Dermis blood vessel endothelial cell (primary cell): ENCODE measurements around the gene ACD. TPM values are rescaled to one million over a fixed set of nuclear protein-coding genes. Genes with fewer than 3 reads are reported as not detected.
"Not testable (repeated sequence)": the region's sequence is repeated elsewhere in the genome, so short reads cannot be mapped to it uniquely, and the experiment has no call there.

Experiments used
- DNase-seq: peaks from one replicate; pipeline ENCODE4 v3.0.0; 2010
- total RNA-seq: library from RNA; depleted of rRNA; stranded (reverse); fragments of >200 nt; gene quantifications from 2 replicates; pipeline ENCODE4 v1.2.3, GENCODE V29; 2014

Gene ACD
- 14.5 and 17.8 TPM in 2 replicates for total RNA-seq

DNA sequence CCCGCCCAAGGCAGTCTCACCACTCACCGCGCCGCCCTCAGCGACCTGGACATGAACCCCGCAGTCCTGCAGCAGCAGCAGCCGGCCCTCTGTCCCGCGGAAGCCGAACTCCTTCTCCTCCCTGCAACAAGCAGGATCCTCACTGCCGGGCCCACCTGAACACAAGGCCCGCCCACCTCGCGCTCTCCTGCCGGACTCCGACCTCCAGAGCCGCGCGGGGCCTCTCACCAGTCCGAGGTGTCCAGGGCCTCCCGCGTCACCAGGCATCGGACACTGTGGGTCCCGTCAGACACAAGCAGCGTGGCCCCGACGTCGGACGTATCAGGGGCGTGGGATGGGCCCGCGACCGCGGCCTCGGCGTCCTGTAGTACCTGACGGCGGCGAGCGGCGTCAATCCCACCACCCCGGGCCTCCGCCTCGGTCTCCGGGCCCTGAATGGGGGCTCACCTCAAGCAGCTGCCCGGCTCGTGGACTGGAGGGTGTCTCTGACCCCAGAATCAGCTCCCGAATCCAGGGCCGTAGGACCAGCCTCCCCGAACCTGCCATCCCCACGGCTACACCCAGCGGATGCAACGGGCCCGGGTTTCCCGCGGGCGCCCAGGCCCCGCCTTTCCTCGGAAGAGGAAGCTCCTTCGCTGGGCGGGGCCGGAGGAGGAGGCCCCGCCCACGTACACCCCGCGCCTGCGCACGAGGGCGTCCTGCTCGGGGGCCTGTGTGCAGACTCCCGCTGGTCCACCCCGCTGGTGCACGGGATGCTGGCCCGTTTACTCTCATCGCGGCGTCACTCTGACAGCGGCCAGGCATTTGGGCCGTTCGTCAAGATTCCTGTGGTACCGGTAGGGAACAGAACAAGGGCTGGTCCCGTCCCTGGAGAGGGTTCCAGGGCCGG is at the start of gene ACD:
TSS of gene ACD (minus strand) at position 586 of the 889 bp plus-strand sequence. CDS start at position 546, 40 bp downstream.
- DNase-seq: peak; percentile 92

DNA sequence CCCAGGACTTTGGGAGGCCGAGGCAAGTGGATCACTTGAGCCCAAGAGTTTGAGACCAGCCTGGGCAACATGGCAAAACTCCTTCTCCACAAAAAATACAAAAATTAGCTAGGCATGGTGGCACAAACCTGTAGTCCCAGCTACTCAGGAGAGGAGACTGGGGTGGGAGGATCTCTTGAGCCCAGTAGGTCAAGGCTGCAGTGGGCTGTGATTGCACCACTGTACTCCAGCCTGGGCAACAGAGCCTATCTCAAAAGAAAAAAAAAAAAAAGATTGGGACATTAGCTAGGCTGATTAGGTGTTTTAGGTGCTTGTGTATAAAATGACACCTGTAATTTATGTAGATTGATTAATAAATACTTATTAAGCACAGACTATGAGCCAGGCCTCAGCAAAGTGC is 49.0 kb upstream of the ACD start:
- no peak for DNase-seq

DNA sequence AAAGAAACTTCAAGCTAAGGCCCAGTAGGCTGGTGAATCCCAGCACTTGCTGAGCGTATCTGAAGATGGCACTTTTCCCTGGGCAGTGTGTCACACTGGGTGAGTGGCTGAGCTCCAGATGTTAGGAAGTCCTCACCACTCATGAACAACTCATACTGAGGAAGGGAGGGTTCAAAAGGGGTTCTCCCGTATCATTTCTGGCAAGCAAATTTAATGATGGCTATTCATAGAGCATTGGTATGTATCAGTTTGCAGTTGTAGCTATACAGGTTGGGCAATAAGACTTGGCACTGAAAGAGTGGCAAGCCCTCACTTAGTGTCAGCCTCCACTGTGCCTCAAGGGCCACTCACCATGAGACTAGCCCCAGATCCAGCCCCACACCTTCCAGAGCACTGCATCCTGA is 48.3 kb upstream of the ACD start:
- DNase-seq: no peak

DNA sequence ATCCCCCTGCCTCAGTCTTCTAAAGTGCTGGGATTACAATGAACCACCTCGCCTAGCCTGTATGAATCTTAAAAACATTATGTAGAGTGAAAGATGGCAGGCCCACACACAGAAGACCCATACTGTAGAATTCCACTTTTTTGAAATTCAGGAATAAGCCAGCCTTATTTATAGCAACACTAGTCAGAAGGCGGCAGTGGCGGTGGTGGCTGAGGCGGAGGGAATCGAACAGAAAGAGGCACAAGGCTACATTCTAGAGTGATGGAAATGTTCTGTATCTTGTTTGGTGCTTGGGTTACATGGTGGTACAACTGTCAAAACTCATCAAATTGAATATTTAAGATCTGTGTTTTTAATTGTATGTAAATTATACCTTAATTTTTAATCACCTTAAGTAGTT is 47.7 kb upstream of the ACD start:
- DNase-seq: no peak

DNA sequence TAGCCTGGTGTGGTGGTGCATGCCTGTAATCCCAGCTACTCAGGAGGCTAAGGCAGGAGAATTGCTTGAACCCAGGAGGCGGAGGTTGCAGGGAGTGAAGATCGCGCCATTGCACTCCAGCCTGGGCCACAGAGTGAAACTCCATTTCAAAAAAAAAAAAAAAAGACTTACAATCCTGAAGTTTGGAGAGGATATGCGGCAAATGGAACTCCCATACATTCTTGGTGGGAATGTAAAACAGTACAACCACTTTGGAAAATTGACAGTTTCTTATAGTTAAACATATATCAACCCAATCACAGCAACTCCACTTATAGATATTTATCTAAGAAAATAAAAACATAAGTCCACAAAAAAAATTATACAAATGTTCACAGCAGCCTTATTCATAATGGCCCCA is 47.1 kb upstream of the ACD start:
- DNase-seq: no peak

DNA sequence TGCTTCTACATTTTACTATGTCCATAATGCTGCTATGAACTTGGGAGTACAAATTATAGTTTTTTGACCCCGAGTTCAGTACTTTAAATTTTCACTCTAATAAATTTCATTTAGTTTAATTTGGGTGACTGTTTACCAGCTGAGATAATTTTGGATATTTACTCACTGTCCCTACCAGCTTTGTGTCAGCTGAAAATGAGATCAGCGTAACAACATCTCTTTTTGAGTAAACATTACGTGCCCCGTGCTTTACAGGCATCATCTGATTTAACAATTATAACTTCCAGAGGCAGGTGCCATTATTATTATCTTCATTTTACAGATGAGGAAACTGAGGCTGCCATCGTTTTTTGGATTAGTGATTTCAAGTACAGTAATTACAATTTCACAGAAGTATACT is 44.0 kb upstream of the ACD start:
- no peak for DNase-seq

DNA sequence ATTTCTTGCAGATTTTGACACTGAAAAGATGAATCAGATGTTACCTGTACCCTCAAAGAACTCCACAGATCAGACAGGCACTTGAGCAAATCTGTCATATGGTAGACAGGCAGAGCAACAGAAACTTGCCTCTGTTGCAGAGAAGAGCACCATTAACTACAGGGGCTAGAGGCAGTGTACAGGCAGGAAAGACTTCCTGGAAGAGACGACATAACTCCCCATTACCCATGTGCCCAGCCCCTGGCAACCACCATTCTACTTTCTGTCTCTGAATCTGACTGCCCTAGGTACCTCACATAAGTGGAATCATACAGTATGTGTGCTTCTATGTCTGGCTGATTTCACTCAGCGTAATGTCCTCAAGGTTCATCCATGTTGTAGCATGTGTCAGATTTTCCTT is 43.6 kb upstream of the ACD start:
- no peak for DNase-seq

DNA sequence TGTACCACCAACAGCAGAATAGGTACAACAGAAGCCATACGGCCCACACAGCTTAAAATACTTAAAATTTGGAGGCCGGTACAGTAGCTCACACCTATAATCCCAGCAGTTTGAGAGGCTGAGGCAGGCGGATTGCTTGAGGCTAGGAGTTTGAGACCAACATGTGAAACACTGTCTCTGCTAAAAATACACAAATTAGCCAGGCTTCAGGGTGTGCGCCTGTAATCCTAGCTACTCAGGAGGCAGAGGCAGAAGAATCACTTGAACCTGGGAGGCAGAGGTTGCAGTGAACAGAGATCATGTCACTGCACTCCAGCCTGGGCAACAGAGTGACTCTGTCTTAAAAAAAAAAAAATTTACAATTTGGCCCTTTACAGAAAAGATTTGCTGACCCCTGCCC is 42.1 kb upstream of the ACD start:
- no peak for DNase-seq

DNA sequence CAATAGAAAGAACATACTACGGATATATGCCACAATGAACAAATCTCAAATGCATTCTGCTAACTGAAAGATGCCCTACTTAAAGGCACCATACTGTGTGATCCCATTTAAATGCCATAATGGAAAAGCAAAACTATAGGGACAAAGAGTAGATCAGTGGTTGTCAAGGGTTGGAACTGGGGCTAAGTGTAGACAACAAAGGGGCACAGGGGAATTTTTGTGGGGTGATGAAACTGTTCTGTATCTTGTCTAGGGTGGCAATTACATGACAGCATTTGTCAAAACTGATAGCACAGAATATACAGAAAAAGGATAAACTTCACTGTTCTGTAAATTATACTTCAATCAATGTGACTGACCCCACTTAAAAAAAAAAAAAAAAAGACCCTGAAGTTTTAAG is 41.4 kb upstream of the ACD start:
- no peak for DNase-seq

DNA sequence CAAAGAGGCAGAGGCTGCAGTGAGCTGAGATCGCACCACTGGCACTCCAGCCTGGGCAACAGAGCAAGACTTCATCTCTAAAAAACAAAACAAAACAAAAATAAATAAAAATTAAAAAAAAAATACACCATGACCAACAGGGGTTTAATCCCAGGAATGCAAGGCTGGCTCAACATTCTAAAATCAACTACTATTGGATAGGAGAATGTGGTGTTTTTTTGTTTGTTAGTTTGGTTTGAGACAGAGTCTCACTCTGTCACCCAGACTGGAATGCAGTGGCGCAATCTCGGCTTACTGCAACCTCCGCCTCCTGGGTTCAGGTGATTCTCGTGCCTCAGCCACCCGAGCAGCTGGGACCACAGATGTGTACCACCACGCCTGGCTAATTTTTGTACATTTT is 39.2 kb upstream of the ACD start:
- no peak for DNase-seq

DNA sequence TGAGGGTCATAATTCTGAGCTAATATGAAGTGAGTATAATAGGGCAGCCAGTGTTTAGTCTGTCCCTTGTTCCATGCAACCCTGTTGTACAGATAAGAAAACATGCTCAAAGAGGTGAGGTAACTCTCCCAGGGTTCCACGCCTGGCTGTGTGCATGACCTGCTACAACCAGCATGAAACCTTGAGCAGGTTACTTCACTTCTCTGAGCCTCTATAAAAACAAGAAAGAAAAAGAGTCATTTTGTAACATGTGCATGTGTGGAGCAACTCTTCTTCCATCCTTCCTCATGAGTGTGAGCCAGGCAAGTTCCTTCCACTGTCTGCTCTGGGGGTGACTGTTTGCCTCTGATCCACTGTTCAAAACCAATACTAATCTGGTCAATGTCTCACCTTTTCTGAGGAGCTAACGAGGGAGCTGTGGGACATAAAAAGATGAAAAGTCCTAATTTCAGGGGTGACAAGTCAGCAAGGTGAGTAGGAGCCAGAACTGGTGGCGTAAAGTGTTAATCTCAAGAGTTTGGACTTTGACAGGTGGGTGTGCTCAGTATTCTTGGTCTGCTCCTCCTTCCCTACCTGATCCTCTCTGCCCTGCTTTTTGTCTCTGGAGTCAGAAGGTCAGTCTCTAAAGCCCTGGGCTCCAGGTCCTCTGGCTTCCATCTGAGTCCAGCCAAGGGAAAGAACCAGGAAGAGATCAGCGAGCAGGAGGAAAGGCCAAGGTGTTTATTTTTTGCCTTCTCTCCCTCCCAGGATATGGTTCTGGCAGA is 37.5 kb upstream of the ACD start:
- DNase-seq: no peak

DNA sequence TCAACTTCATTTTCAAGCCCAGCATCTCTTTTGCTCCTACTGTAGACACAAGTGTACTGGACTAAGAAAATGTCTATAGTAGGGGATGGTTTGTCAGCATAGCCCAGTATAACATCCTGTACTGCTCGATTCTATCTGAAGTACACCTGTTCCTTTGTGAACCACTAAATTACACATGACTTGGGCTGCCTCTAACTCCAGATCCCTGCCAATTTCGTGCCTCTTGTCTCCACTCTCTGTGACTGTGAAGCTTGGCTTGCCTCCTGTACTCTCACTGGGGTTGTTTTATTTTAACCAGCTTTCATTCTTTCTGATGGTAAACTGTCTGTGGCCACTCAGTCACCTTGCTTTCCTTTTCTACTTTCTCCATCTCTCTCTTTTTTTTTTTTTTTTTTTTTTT is 34.6 kb upstream of the ACD start:
- no peak for DNase-seq

DNA sequence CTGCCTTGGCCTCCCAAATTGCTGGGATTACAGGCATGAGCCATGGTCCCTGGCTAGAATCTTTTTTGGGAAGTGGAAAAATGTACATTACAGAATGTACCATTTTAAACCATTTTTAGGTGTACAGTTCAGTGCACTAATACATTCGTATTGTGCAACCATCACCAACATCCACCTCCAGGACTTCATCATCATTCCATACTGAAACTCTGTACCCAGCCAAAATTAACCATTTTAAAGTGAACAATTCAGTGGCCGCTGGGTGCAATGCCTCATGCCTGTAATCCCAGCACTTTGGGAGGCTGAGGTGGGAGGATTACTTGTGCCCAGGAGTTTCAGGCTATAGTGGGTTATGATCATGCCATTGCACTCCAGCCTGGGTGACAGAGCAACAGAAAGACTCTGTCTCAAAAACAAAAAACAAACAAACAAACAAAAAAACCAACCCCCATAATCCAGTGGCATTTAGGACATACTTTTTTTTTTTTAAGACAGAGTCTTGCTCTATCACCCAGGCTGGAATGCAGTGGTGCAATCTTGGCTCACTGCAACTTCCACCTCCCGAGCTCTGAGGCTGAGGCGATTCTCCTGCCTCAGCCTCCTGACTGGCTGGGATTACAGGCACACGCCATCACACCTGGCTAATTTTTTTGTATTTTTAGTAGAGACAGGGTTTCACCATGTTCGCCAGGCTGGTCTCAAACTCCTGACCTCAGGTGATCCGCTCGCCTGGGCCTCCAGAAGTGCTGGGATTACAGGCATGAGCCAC is 33.6 kb upstream of the ACD start:
- DNase-seq: not testable (repeated sequence)

DNA sequence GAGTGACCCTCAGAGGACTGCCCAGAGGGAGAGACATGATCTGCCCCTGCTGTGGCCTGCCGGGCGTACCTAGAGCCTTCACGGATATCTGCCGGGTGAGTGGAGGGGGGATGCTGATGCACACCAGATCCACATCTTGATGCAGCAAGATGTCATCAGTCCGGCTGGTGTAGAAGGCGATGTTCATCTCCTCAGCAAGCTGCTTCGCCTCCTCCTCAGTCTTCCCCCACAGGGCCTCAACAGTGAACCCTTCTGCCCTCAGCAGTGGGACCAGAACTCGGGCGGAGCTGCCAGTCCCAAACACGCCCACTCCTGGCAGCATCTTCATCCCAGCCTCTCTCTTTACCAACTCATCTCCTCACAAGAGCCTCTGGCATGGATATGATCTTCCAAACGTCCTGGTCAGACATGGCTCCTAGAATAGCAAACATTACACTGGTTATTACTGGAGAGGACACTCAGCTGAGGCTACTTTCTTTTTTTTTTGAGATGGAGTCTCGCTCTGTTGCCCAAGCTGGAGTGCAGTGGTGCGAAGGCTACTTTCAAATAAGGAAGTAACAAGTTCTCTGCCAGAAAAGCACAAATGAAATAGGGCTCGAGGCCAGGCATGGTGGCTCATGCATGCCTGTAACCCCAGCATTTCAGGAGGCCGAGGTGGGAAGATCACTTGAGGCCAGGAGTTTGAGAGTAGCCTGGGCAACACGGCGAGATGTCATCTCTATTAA is 25.5 kb upstream of the ACD start:
- no peak for DNase-seq

DNA sequence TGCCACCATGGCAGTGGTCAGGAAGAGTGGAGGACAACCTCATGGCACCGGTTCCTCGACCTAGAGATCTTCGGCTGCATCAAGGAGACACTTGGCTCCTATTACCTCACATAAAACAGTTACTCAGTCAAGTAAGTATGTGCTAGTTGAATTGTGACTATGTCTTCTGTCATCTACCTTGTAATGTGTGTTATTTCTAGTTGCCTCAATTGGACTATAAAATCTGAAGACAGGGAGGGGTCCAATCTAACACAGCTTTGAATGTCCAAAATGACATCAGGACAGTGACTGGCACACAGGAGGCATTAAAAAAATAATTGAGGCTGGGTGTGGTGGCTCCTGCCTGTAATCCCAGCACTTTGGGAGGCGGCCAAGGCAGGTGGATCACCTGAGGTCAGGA is 23.7 kb upstream of the ACD start:
- no peak for DNase-seq

DNA sequence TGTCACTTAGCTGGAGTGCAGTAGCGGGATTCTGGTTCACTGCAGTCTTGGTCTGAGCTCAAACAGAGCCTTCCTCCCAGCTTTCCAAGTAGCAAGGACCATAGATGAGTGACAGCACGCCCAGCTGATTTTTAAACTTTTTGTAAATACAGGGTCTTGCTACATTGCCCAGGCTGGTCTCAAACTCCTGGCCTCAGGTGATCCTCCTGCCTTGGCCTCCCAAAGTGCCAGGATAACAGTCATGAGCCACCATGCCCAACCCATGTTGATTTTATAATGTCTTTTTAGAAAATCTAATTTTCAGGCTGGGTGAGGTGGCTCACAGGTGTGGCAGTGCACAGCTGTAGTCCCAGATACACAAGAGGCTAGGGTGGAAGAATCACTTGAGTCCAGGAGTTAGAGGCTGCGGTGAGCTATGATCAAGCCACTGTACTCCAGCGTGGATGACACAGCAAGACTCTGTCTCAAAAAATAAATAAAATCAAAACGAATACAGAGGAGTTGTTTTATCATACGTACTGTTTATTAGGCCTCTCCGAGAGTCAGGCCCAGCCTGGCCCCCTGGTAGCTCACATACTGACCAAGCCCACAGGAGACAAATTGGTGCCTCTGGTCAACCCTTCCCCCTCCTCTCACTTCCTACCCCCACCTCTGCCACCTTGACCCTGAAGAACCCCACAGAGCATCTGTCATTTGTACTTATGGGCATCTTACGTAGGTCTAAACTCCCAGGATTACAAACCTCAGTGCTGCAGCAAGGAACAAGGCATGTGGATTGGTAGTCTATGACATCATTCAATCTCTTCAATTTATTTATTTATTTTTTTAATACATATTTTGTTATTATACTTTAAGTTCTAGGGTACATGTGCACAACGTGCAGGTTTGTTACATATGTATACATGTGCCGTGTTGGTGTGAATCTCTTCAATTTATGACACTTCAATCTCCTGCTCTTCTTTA is 20.2 kb upstream of the ACD start:
- no peak for DNase-seq

DNA sequence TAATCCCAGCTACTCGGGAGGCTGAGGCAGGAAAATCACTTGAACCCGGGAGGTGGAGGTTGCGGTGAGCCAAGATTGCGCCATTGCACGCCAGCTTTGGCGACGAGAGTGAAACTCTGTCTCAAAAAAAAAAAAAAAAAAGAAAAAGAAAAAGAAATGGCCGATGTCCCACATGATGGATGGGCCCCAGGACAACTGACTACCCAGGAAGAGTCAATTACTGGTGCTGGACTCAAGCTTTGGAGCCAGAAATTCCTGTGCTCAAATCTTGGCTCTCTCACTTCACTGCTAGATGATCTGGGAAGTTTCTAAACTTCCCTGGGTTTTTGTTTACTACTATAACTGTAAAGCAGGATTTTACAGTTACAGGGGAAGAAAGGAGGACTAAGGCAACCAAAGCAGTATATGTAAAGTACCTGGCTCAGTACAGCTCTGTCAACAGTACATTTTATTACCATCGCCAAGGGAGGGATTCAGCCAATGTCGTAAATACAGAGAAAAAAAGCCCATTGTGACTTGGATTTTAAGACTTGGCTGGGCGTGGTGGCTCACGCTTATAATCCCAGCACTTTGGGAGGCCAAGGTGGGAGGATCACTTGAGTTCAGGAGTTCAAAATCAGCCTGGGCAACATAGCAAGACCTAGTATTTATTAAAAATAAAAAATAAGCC is 18.4 kb upstream of the ACD start:
- no peak for DNase-seq

DNA sequence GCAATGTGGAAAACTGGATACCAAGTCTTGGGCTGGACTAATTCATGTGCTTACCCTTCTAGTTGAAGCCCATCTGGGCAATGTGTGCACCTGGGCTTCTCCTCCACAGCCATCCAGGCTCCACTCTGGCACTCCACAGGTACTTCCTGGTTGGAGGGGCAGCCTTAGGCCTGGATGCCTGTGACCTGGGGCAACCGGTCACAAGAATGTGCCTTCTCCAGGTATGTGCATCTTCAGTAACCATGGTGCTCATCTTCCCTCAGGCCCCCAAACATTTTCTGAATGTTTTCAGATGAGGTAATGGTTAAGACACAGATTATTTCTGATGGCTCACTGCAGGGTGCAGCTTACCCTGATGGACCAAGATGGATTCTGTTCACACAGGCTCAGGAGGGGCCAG is 17.7 kb upstream of the ACD start:
- DNase-seq: no peak

DNA sequence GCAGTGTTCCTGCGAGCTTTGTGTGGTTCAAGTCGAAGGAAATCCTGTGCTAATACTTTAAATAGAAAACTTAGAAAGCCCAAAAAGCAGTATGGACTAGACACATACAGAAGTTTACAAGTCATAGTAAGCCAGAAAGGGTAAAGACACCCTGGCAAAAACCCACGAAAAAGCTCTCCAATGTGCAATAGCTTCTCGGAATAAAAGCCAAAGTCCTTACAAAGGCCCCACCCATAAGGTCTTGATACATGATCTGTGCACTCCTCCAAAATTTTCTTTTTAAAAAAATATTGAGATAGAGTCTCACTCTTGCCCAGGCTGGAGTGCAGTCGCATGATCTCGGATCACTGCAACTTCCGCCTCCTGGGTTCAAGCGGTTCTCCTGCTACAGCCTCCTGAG is 16.9 kb upstream of the ACD start:
- no peak for DNase-seq

DNA sequence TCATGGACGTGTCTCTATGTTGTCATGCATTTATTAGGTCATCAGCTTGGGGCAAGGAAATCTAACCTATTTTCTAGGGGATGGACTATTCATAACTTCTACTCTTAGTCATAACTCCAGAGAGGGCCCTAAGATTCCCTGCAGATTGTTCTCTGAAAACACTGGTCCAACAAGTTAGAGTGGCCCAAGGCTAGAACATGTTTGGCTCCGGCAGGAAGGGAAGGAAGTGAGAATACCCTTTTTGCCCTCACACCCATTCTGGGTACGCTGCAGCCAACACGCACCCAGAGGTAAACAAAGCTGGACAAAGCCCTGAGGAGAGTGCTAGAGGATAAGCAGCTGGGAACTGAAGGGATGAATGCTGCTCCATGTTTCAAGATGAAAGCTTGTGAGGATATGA is 16.5 kb upstream of the ACD start:
- DNase-seq: peak; percentile 74

DNA sequence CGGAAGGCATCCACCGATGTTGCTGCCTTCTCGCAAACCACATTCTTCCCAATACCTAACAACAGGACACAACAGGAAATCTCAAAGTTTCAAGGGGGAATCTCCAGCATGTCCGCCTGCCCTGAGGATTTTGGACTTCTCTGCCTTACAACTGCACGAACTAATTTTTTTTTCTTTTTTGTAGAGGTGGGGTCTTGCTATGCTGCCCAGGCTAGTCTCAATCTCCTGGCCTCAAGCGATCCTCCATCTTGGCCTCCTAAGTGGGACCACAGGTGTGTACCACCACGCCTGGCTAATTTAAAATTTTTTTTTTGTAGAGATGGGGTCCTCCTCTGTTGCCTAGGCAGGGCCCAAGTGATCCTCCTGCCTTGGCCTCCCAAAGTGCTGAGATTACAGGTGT is 15.9 kb upstream of the ACD start:
- no peak for DNase-seq
